Transverse colon (tissue), 4 donors: ENCODE data around the gene FAM163A. TPM values are rescaled to one million over a fixed set of nuclear protein-coding genes. Genes with fewer than 3 reads are reported as not detected.

Experiments used
- DNase-seq: peaks from one replicate; pipeline ENCODE4 v3.0.0-alpha.2; 2019
- H3K27ac ChIP-seq, 4 donors: fragments of 200-600 bp; sonication (generic); 2 replicates each; pipeline ENCODE4 v1.5.1; 2016 to 2018; ENCODE audit warnings: inconsistent platforms in 4 of 4
- H3K27me3 ChIP-seq: fragments of 200-600 bp; sonication (generic); 2 replicates; pipeline ENCODE4 v1.5.1; 2017; ENCODE audit warnings: inconsistent platforms
- H3K36me3 ChIP-seq, 4 donors: fragments of 200-600 bp; sonication (generic); 2 replicates each; pipeline ENCODE4 v1.5.1; 2017 to 2019; ENCODE audit warnings: inconsistent platforms in 4 of 4
- H3K4me1 ChIP-seq, 4 donors: fragments of 200-600 bp; sonication (generic); 2 replicates each; pipeline ENCODE4 v1.5.1; 2017 to 2020; ENCODE audit warnings: inconsistent platforms in 4 of 4
- H3K4me3 ChIP-seq, 4 donors: fragments of 200-600 bp; sonication (generic); 1 replicate in 1 of 4; 2 replicates in 3 of 4; pipeline versions ENCODE4 v1.5.1 to v1.6.1; 2017 to 2019; ENCODE audit warnings: inconsistent platforms in 4 of 4
- H3K9me3 ChIP-seq, 2 donors: fragments of 200-600 bp; sonication (generic); 2 replicates each; pipeline ENCODE4 v1.5.1; 2017 to 2019; ENCODE audit warnings: inconsistent platforms in 2 of 2
- EP300 ChIP-seq: sonication (generic); formaldehyde crosslinking; IDR thresholded peaks from one replicate; pipeline ENCODE4 v1.6.1; 2017; ENCODE audit warnings: antibody characterized with exemption, low read depth
- POLR2A ChIP-seq: fragments of 450-650 bp; IDR thresholded peaks from one replicate; pipeline ENCODE4 v1.6.1; 2016; ENCODE audit warnings: antibody characterized with exemption, mild to moderate bottlenecking, moderate library complexity
- POLR2AphosphoS5 ChIP-seq, 3 donors: sonication (generic); formaldehyde crosslinking; IDR thresholded peaks; one replicate each; pipeline ENCODE4 v1.6.1; 2016; ENCODE audit warnings: antibody characterized with exemption in 3 of 3
- WGBS, 2 donors: methylation state at CpG; one replicate each; pipeline ENCODE4 v1.1.5; 2018; ENCODE audit warnings: low coverage in 1 of 2; 5-methylcytosine and 5-hydroxymethylcytosine counted together
- in situ Hi-C, 4 donors: fragments of 200-750 bp; cut with MboI; loops; one replicate each; pipeline versions ENCODE4 v1.15.0 to v1.15.1; 2017; ENCODE audit warnings: low sequenced_read_pairs in 3 of 4, low pct_ligation_motif_present in 1 of 4, low pct_unique_long_range_greater_than_20kb in 1 of 4
- intact Hi-C: fragments of 100-400 bp; cut with DNase I; formaldehyde crosslinking; loops from one replicate; pipeline ENCODE4 v1.15.1; 2023; ENCODE audit warnings: low total_unique reads
- total RNA-seq, 4 donors: library from RNA; depleted of rRNA; stranded (reverse); fragments of >200 nt; gene quantifications; one replicate each; pipeline ENCODE4 v1.1.0, GENCODE V29; 2016
- TF ChIP-seq, protein P1 (sequence below), 5 experiments: fragments of 200-600 bp in 3 of 5; fragments of 450-650 bp in 2 of 5; sonication (generic) in 3 of 5; IDR thresholded peaks; 1 replicate in 2 of 5; 2 replicates in 3 of 5; pipeline ENCODE4 v1.5.1; 2016 to 2017; ENCODE audit warnings: antibody characterized with exemption in 5 of 5, inconsistent platforms in 3 of 5, mild to moderate bottlenecking in 2 of 5, moderate library complexity in 1 of 5

The FAM163A gene
- total RNA-seq, 4 donors from 2014 or later = 0.14 to 0.60 (median 0.48) TPM; not detected in 1

DNA sequence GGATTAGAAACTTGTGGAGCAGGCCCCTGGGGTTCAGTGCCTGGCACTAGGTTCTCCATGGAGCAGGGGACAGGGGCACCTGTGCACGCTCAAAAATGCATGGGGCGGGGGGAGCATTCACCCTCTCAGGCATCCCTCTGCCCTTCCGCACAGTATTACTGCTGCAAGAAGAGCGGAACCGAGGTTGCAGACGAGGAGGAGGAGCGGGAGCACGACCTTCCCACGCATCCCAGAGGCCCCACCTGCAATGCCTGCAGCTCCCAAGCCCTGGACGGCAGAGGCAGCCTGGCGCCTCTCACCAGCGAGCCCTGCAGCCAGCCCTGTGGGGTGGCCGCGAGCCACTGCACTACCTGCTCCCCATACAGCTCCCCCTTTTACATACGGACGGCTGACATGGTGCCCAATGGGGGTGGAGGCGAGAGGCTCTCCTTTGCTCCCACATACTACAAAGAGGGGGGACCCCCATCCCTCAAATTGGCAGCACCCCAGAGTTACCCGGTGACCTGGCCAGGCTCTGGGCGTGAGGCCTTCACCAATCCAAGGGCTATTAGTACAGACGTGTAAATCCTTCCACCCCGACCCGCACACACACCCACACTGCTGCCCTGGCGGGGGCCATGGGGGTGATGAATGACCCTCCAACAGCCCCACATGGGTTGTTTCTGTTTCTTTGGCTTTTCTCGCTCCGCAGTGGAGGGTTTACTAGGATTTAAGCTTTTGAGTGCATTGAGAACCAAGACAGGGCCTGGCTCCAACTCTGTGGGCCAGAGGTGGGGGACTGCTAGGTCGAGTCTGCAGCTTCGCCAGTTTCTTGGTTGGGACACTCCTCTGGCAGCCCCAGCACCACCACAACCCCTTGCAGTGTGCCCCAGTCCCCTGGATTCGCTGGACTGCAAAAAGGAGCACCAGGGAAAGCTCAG lies 70.8 kb downstream of the FAM163A start:
- Histone ChIP-seq H3K4me1 (peaks cover 0 to 16% (median 9%) of the 10 kb centered on the region in 4 donors), H3K27me3 (no peaks in the 10 kb centered on the region), H3K4me3 (peak overlapping the region in 2 of 4 donors; percentile 15 to 49), H3K36me3 (no peaks in the 10 kb centered on the region), H3K27ac (no peak overlapping the region), H3K9me3 (no peaks in the 10 kb centered on the region)
- TF ChIP-seq POLR2AphosphoS5 (IDR thresholded peaks at IDR 0.05) (no peak), EP300 (no peak)
- DNase-seq = no peak
- intact Hi-C loops (no loop called here), in situ Hi-C loops (loop anchor here in 1 of 4 donors (5.0 kb wide), 1 partner anchor 107 kb away; no protein-coding TSS in a partner anchor)
- 81 to 91% methylated on average over 6 to 28 of the region's 28 CpGs for WGBS, 2 donors

DNA sequence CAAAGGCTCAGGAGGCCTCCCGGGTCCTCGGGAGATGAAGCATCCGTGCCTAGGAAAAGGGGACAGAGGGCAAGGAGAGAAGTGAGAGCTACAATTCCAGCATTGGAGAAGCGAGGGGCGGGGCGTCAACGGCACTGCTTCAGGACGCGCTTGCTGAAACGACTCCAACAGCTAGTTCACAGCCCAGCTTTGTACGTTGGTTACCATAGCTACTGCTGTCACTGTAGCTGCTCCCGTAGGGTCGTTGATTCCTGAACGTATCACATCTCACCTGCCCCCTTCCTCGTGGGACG lies 71.4 kb downstream of the FAM163A start:
- peak overlapping the region in 3 of 4 donors; percentile 15 to 49 (median 15) for H3K4me3 ChIP-seq
- in situ Hi-C loops = loop anchor here in 1 of 4 donors (5.0 kb wide), 1 partner anchor 107 kb away; no protein-coding TSS in a partner anchor
- TF ChIP-seq EP300 (no peak), POLR2A (no peak), POLR2AphosphoS5 (IDR thresholded peaks at IDR 0.05) (no peak)
- TF ChIP-seq, protein P1, sequence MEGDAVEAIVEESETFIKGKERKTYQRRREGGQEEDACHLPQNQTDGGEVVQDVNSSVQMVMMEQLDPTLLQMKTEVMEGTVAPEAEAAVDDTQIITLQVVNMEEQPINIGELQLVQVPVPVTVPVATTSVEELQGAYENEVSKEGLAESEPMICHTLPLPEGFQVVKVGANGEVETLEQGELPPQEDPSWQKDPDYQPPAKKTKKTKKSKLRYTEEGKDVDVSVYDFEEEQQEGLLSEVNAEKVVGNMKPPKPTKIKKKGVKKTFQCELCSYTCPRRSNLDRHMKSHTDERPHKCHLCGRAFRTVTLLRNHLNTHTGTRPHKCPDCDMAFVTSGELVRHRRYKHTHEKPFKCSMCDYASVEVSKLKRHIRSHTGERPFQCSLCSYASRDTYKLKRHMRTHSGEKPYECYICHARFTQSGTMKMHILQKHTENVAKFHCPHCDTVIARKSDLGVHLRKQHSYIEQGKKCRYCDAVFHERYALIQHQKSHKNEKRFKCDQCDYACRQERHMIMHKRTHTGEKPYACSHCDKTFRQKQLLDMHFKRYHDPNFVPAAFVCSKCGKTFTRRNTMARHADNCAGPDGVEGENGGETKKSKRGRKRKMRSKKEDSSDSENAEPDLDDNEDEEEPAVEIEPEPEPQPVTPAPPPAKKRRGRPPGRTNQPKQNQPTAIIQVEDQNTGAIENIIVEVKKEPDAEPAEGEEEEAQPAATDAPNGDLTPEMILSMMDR (IDR thresholded peaks at IDR 0.05) = no peak
- H3K36me3 ChIP-seq = no peaks in the 10 kb centered on the region
- intact Hi-C loops = no loop called here
- WGBS, 2 donors = 0% methylated on average over 16 of the region's 16 CpGs; no CpG with 5 or more reads in 1 of the 2 donors
- no peaks in the 10 kb centered on the region for H3K27me3 ChIP-seq
- H3K4me1 ChIP-seq = peaks cover 0 to 16% (median 9%) of the 10 kb centered on the region in 4 donors
- no peak for DNase-seq
- H3K9me3 ChIP-seq = no peaks in the 10 kb centered on the region
- no peak overlapping the region for H3K27ac ChIP-seq

DNA sequence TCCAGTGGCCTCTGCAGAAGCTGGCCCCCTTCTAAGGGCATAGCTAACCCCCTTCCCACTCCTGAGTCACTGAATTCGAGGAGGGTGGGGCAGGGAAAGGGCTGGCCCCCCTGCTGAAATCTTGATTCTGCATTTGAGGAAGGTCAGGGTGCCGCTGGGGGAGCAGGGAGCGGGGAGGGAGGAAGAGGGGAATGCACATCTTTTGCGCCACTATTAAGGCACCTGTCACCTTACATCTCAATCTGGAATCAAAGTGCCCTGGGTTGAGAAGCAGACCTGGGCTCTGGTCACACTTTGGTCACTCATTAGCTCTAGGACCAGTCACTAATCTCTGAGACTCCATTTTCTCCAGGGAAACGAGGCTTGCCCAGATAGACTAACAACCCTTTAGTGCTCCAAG lies 72.5 kb downstream of the FAM163A start:
- H3K9me3 ChIP-seq = no peaks in the 10 kb centered on the region
- WGBS, 2 donors = 36% methylated on average over 5 of the region's 5 CpGs; no CpG with 5 or more reads in 1 of the 2 donors
- peaks cover 0 to 16% (median 9%) of the 10 kb centered on the region in 4 donors for H3K4me1 ChIP-seq
- DNase-seq = no peak
- in situ Hi-C loops = no loop called here
- H3K36me3 ChIP-seq = no peaks in the 10 kb centered on the region
- peak overlapping the region in 2 of 4 donors; percentile 15 to 49 for H3K4me3 ChIP-seq
- TF ChIP-seq POLR2AphosphoS5 (IDR thresholded peaks at IDR 0.05) (no peak), POLR2A (no peak), EP300 (no peak)
- TF ChIP-seq, protein P1 (IDR thresholded peaks at IDR 0.05) = no peak
- H3K27me3 ChIP-seq = no peaks in the 10 kb centered on the region
- intact Hi-C loops = no loop called here
- H3K27ac ChIP-seq = peak overlapping the region in 3 of 4 donors; percentile 4 to 36 (median 18)

DNA sequence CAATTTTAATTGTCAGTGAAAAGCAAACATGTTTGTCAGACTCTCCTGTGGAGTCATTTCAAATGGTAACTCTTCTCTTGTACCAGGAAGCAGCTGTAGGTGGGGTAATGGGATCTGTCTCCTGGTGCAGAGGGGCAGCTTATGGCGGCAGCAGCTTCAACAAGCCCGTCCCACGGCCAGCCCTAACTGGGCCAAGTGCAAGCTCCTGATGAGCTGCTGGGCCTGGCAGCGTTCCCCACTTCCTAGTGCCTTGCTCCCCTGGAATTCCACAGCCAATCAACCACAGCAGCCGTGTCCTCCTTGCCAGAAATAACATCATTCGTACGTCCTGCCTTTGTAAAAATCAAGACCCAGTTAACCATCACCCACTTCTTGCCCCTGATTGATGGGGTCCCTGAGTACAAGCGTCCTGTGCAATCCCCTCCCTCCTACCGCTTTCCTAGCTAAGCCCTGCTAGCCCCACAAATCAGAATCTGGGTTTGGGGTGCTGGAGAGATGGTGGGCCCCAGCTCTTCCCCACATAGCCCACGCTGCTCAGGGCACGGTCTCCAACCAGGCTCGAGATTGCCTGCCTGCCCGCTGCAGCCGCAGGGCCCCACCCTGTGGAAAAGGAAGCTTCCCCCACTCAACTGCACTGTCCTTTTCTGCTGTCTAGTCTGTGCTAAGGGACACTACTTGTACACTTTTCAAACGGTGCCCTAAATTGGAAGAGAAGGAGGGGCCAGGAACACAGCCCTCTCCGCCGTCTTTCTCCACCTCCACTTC lies 73.3 kb downstream of the FAM163A start:
- DNase-seq = no peak
- H3K4me1 ChIP-seq = peaks cover 0 to 16% (median 9%) of the 10 kb centered on the region in 4 donors
- H3K27ac ChIP-seq = no peak overlapping the region
- H3K27me3 ChIP-seq = no peaks in the 10 kb centered on the region
- no peak for TF ChIP-seq POLR2A
- TF ChIP-seq EP300 = no peak
- TF ChIP-seq POLR2AphosphoS5 (IDR thresholded peaks at IDR 0.05) = no peak
- TF ChIP-seq, protein P1 (IDR thresholded peaks at IDR 0.05) = no peak
- in situ Hi-C loops (no loop called here), intact Hi-C loops (no loop called here)
- 72% methylated on average over 3 to 17 of the region's 17 CpGs for WGBS, 2 donors
- no peaks in the 10 kb centered on the region for H3K9me3 ChIP-seq
- H3K4me3 ChIP-seq = no peak overlapping the region
- no peaks in the 10 kb centered on the region for H3K36me3 ChIP-seq
